HL-60/S4 treated with phorbol 12-myristate 13-acetate at 8.2 ng/mL for 4 days and 3 days (cell line): Measurements from ENCODE around the gene IL22RA1.

Experiments
- in situ Hi-C: fragments of 300-500 bp; cut with MboI; formaldehyde crosslinking; loops from 2 replicates; pipeline ENCODE4 v1.15.0; 2022; ENCODE audit warnings: low sequenced_read_pairs

The IL22RA1 gene

DNA sequence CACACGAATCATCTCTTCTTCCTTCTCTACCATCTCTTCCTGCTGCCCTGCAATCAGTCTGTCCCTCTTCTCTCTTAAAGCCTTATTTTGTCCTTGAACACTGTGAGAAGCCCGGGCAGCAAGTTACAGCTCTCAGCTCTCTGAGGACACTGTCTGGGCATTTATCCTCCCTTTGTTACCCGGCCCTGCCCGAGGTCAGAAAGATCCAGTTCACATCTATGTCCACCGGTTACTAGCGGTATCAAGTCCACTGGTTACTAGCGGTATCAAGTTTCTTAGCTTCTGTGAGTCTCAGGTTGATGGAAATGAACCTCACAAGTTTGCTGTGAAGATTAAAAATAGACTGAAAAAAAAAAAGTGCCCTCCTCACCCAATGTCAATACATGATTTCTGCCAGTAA, 25.3 kb upstream of the IL22RA1 start:
- in situ Hi-C loops, result no loop called here

DNA sequence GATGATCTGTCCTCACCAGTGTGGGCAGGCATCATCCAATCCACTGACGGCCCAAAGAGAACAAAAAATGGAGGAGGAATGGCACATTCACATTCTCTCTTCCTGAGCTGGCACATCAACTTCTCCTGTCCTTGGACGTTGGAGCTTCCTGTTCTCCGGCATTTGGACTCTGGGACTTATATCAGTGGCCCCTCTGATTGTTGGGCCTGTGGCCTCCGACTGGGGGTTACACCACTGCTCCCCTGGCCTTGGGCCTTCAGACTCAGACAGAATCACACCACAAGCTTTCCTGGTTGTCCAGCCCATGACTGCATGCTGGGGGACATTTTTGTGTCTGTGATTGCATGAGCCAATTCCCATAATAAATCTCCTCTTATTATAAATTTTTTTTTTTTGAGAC, 24.1 kb upstream of the IL22RA1 start:
- in situ Hi-C loops, result no loop called here

DNA sequence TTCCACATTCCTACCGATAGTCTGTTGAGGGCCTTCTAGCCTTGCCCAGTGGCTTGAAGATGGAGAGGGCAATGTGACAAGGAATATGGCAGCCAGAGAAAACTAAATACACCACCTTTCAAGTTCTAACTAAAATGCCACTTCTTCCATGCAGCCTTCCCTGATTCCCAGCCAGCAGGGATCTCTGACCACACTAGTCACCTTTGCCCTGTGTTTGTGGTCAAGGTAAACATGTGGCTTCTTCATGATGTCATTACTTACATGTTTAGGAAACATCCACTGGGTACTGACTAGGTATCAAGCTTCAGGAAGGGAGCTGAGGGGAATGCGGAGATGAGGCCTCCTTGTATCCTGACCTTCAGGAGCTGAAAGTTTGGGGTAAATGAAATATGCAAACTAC, 22.6 kb upstream of the IL22RA1 start:
- in situ Hi-C loops, result no loop called here

DNA sequence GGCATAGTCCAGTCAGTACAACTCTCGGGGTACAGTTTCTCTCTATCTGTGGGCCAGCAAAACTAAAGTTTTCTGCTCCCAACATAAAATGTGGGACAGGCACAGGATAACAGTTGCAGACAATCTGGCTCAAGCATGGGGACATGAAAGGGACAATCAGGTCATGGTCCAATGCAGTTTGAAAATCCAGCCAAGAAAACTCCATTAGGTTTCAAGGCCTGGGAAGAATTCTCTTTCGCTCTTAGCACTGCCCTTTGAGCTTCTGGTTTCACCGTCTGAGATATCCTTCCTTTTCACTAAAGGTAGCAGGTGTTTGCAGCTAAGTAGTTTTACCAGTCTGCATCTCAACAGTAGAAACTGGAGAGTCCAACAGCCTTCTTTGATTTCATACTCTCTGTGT, 21.1 kb upstream of the IL22RA1 start:
- in situ Hi-C loops, result no loop called here

DNA sequence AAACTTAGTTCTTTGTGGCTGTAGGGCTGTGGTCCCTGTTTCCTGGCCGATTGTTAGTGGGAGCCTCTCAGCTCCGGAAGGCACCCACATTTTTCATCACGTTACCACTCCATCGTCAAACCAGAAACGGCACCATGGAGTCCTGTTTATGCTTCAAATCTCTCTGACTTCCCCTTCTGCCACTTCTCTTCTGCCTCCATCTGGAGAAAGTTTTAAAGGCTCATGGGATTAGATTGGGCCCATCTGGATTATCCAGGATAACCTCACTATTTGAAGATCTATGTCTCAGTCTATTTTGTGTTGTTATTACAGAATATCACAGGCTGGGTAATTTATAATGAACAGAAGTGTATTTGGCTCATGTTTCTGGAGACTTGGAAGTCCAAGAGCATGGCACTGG, 19.3 kb upstream of the IL22RA1 start:
- in situ Hi-C loops, result no loop called here

DNA sequence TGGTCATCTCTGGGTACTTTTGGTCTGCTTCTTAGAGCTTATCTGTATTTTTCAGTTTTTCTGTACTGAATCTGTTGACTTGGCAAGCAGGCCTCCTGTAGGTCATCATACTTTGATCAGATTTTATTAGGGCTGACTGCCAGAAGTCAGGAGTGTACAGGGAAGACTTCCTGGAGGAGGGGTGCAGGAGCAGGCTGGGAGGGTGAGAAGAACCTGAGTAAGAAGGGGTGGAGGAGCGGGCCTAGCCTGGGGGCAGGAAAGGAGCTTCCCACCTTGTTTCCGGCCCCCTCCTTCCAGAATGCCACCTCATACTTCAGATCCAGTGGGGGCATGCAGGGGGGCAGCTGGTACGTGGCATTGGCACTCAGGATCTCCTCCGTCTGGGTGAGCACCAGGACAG, 18.3 kb upstream of the IL22RA1 start:
- in situ Hi-C loops, result no loop called here

DNA sequence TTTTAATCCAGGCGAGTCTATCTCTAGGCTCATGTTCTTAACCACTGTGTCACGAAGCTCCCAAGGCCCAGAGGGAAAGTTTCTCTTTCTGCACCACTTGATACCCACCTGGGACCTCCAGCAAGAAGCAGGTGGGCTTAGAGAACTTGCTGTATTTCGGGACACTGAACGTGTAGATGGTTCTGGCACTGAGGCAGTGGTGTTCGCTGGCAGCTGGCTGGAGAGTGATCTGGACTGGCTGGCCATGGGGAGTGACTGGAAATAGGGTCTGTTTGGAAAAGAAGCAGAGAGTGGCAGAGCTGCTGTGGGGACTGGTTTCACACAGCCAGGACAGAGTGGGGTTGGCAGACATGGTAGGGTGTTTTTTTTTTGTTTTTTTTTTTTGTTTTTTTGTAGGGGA, 16.4 kb upstream of the IL22RA1 start:
- in situ Hi-C loops, result no loop called here

DNA sequence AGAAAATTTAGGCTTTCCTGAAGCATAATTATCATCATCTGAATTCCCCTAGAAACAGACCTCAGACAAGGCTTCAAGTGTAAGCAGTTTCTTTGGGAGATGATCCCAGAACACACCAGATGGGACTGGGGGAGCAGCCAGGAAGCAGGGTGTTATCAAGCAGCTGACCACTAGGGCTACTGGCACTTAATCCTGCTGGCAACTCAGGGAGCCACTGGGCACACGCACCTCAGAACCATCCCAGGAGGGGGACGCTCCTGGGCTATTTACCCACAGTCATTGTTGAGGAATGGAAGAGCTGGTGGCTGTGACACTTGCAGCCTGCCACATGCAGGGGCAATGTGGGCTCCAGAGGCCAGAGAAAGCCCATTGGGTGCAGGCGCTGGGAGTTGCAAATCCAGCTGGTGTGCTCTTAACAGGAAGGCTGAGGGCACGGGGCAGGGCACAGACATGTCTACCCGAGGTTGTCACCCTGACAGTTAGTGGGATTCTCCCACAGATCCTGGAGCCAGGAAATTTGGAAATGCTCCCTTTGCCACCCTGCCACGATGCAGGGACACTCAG, 15.1 kb upstream of the IL22RA1 start:
- in situ Hi-C loops, result no loop called here

DNA sequence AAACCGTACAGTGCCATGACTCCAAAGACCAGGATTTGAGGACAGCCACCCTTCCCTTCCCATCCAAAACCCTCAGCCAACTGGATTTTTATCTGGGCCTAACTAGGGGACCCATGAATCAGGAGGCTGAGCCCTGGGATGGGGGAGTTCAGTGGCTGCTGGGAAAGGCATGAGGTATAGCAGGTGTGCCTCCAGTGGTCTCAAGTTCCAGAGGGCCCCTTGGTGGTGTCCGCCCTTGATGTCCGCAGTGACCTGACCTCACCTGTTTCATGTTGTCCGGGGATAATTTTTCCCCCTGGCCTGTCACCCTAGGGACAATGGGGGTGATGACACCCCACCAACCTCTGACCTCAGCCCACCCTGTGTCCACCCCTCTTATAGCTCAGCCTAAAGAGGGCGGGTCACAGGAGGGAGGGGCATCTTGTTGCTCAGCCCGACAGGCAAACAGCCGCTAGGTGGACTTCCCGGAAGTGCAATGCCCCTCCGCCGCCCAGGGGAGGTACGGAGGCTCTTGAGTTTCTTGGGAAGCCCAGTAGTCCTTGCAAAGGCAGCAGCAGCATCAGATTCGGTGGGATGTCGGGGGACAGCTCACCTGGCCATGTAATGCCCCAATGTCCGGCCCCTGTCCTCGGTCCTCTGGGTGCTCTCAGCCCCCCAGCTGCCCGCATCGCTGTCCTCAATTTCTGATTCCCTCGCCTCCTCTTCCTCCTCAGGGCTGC, 13.8 kb upstream of the IL22RA1 start:
- in situ Hi-C loops, result no loop called here

DNA sequence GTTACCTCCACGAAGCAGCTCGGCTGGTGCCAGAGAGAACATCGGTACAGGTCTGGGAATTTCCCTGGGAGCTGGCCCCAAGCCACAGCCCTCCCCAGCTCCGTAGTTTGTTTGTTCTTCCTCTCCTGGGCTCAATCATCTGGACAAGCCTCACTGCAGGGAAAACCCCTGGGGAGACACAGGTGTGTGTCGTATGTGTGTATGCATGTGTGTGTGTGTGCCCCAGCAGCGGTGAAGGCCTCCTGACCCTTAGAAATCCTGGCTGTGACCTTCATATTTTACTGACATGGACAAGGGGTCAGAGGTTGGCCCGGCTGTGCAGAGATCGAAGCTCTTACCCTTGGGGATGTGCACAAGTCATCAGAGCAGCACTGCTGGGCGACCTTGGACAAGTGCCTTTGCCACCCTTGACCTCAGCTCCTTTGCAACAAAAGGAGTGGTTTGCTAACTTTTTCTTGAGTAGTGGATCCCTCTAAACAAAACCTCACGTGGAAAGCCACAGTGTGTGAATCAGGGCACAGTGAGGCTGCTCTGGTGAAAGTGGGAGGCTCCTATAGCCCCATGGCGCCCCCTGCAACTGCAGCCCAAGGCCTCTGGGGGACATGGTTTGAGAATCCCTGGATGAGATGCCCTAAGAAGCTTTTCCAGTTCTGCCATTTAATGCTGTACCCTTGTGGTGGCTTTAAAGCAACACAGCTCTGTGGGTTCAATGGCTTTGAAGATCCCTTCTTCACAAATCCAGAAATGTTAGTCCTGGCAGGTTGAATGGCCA, 12.3 kb upstream of the IL22RA1 start:
- in situ Hi-C loops, result no loop called here

DNA sequence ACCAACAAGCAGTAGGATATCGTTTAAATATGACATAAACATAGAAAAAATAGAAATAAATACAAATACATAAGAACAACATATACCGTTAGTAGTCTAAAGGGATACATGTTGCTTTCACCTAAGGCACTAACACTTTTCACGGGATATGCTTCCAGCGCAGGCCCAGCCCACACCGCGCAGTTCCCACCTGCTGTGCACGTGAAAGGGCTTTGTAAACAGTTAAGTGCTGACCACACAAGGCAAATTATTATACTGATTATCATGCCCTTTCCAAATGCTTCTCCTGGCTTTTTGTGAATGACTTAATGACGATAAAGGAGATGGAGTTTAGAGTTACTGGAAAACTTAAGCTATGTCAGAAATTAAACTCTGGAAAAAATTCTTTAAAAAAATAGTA, 11.3 kb upstream of the IL22RA1 start:
- in situ Hi-C loops, result no loop called here

DNA sequence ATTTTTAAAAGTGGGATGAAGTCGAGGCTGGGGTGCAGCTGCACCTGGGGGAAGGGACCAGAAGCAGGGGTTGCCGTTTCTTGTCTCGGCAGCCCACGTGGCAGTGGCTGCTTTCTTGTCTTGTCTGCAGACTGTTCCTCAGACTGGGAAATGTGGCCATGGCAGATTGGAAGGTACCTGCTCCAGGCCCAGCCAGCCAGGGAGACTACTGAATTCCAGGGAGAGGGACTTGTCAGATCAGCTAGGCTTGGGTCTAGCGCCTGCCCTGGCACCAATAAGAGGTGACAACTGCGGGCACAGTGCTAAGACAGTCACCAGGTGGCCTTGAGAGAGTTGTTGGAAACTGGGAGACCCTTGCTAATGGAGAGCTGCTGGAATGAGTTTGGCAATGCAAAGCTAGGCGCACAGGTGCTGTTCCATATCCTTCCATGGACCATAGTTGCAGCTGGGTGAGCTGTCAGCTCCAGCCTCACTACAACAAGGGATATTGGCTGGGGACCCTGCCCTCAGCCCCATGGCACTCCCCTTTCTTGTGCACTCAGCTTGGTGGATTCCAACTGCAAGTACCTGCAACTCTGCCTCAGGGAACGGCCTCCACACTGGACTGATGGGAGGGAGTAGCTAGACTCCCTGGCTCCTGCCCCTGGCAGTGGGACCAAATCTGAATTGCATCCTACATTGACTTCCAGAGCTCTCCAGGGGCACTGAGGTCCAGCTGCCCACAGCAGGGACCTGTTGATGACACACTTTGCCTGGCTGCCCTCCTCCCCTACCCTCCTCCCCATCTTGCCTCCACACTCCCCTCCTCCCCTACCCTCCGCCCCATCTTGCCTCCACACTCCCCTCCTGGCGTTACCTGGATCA, 9.9 kb upstream of the IL22RA1 start:
- in situ Hi-C loops, result no loop called here

DNA sequence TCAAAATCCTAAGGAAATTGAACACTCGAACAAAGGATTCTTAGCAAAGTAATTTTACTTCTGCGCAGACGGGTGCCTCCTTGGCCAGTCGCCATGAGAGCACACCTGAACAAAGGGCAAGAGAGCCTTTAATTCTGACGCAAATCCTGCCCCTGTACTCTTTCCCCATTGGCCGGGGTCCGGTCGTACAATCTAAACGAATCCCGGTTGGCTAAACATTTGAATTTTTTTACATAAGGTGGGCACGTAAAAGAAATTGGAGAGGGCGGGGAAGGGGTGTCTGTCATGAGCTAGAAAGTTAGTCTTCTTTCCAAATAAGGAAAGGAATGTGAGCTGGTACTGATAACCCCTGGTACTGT, 8.2 kb upstream of the IL22RA1 start:
- in situ Hi-C loops, result no loop called here

DNA sequence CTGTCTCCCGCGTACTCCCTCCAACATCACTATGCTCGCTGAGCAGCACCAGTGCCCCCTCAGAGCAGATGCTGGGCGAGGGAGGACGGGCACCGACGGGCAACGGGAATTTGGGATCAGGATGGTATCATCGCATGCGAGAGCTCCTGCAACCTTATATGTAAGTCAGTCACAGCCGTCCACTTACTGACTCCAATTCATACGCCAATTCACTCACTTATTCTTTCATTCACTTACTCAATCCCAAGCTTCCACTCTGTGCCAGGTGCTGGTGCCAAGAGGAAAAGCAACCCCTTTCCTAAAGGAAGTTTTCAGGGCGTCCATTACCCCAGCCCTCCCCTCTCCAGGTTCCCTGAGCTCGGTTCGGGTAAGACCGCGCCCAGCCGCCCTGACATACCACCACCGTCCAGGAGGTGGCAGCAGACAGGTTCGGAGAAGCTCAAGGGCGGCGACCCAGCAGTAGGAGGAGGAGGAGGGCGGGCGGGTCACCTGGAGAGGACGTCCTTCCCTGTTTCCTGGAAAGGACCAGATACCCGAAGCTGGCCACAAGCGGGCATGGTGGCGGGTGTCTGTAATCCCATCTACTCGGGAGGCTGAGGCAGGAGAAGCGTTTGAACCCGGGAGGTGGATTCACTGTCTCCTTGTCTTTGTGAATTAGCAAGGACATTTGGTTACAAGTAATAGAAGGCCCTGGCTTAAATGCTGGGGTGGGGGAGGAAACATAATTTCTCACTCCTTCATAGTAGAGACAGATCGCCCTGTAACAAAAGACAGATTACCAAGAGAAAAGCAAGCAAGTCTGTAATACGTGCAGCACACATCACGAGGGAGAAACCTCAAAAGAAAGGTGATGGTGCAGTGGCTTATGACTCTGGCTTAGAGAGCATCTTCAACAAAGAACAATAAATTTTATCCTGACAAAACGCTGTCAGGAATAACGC, 7.6 kb upstream of the IL22RA1 start:
- in situ Hi-C loops, result no loop called here

DNA sequence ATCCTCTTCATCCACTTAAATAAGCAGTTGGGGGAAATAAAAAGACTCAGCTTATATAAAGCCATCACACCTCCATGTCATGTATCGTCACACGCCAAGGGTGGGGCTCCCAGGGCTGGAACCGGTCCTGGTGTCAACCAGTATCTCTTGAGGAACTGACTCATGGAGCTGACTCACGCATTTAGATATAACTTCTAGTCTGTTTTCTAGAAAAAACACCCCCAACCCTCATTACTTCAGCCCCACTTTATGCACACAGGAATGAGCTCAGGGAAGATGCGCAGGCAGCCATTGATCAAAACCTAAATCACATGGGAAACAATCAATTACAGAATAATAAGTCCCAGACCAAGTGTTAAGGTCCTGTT, 6.9 kb upstream of the IL22RA1 start:
- in situ Hi-C loops, result no loop called here

DNA sequence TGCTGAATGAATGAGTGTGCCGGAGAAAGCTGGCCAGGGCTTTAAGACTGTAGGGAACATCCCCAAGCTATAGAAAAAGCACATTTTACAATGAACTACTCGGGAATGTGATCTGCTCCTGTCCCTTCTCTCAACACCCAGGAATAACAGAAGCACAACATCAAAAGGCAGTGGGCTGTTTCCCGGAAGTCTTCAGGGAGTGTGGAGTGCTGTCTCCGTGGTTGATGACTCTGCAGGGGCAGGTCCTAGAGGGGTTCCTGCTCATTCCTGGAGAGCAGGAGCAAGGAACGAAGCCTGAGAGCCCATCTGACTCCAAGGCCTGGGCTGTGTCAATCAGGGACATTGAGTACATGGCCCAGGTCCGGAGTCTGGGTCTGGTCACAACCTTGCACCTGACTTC, 4.9 kb upstream of the IL22RA1 start:
- in situ Hi-C loops, result no loop called here

DNA sequence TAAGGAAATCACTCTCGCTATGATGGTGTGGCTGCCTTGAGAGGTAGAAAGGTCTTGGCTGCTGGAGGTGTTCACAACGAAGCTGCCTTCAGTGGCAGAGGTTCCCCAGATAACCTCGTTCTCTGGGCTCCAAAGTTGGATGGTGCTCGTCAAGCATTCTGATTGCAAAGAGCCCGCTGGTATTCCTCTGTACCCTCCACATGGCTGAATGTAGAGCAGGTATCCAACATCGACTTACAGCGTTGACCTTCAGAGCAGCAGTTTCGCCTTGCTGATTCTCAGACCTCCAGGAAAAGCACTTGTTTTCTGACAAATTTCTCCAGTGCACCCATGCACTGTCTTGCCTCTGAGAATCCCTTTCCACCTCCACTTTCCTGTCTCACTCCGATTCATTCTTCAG, 4.3 kb upstream of the IL22RA1 start:
- in situ Hi-C loops, result no loop called here

DNA sequence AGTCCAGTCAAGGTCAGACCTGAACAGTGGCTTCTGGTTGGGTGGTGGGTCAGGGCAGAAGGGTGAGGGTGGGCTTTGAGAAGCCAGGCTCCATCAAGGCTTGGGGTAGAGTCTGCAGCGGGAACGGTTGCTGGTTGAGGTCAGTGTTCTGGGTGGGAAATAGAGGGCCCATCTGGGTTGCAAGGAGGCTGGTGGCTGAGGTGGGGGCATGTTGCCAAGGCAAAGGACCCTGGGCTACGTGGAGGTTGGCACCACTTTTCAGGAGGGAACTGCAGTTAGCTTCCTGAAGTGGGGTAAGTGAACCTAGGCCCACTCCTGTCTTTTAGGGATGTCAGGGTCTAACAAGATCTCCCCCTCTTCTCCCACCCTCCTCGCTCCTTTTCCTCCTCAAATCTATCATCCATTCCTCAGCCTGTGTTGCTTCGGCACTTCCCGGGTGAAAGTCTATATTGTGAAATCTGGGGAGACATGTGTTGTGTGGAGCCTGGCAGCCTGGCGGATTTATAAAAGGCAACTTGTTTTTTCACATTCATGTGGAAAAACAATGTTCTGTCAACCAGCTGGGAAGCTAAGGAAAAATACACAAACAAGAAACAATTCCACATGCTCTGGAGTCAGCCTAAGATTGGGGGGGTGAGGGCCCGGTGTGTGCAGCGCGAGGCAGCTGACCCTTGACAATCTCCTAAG, 1.5 kb downstream of the IL22RA1 start:
- in situ Hi-C loops, result no loop called here

DNA sequence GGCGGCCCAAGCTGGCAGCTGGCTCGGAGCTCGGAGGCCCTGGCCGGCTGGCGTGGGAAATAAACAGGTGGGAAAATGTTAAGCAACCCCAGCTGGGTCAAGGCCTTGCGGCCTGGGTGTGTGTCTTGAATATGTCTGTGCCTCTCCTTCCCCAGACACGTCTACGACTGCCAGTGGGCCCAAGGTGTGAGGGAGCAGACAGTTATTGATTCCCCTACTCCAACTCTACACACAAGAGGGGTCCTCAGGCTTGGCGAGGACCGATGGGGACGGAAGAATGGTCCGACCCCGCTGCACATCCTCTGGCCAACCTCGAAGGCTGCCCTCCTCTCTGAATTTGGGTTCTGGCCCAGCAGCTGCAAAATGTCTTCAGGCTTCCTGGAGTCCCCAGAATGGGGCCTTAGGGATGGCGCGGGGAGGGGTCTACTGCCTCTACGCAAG, 2.2 kb downstream of the IL22RA1 start:
- in situ Hi-C loops, result no loop called here
